ENCODE results near the gene SPATS2L. TPM values are rescaled to one million over a fixed set of nuclear protein-coding genes. Genes with fewer than 3 reads are reported as not detected.

Gene SPATS2L
- total RNA-seq, 4 donors from 2014 or later: 51.9 to 151 (median 78.9) TPM

GRCh38 chr2:200419325-200419724, 112.8 kb downstream of the SPATS2L start:
- no peak for DNase-seq (ENCODE audit: extremely low spot score)
- H3K27ac ChIP-seq (replicated peaks in 1 of 4): no peak overlapping the region
- intact Hi-C loops (cut with DNase I): no loop called here
- no peak overlapping the region for H3K4me3 ChIP-seq
- no peak for TF ChIP-seq POLR2AphosphoS5 (IDR thresholded peaks at IDR 0.05)
- TF ChIP-seq CTCF (IDR thresholded peaks at IDR 0.05): no peak
- TF ChIP-seq EP300 (IDR thresholded peaks at IDR 0.05): no peak
- TF ChIP-seq POLR2A (IDR thresholded peaks at IDR 0.05; ENCODE audit: low read depth): no peak
- H3K9me3 ChIP-seq: no peaks in the 10 kb centered on the region
- 95% methylated on average over 9 of the region's 9 CpGs for WGBS
- H3K36me3 ChIP-seq: peaks cover 23 to 66% (median 42%) of the 10 kb centered on the region in 4 donors
- no peaks in the 10 kb centered on the region for H3K4me1 ChIP-seq
- H3K27me3 ChIP-seq: no peaks in the 10 kb centered on the region

GRCh38 chr2:200421270-200421669, 114.8 kb downstream of the SPATS2L start:
- DNase-seq (ENCODE audit: extremely low spot score): no peak
- TF ChIP-seq POLR2A (IDR thresholded peaks at IDR 0.05; ENCODE audit: low read depth) (no peak), EP300 (IDR thresholded peaks at IDR 0.05) (no peak), POLR2AphosphoS5 (IDR thresholded peaks at IDR 0.05) (no peak), CTCF (IDR thresholded peaks at IDR 0.05) (no peak)
- Histone ChIP-seq H3K27me3 (no peaks in the 10 kb centered on the region), H3K36me3 (peaks cover 25 to 74% (median 49%) of the 10 kb centered on the region in 4 donors), H3K4me1 (no peaks in the 10 kb centered on the region), H3K27ac (replicated peaks in 1 of 4) (no peak overlapping the region), H3K4me3 (no peak overlapping the region), H3K9me3 (no peaks in the 10 kb centered on the region)
- WGBS: 94% methylated on average over 1 of the region's 1 CpG
- intact Hi-C loops (cut with DNase I): no loop called here

GRCh38 chr2:200422071-200422470, 115.6 kb downstream of the SPATS2L start:
- intact Hi-C loops (cut with DNase I): no loop called here
- H3K27ac ChIP-seq (replicated peaks in 1 of 4): no peak overlapping the region
- no peaks in the 10 kb centered on the region for H3K4me1 ChIP-seq
- no peaks in the 10 kb centered on the region for H3K27me3 ChIP-seq
- no peak overlapping the region for H3K4me3 ChIP-seq
- DNase-seq (ENCODE audit: extremely low spot score): no peak
- H3K9me3 ChIP-seq: no peaks in the 10 kb centered on the region
- H3K36me3 ChIP-seq: peaks cover 25 to 68% (median 44%) of the 10 kb centered on the region in 4 donors
- TF ChIP-seq POLR2AphosphoS5 (IDR thresholded peaks at IDR 0.05): no peak
- no peak for TF ChIP-seq CTCF (IDR thresholded peaks at IDR 0.05)
- no peak for TF ChIP-seq POLR2A (IDR thresholded peaks at IDR 0.05; ENCODE audit: low read depth)
- TF ChIP-seq EP300 (IDR thresholded peaks at IDR 0.05): no peak
- WGBS: 92% methylated on average over 2 of the region's 2 CpGs

GRCh38 chr2:200422532-200423261, 116.2 kb downstream of the SPATS2L start:
- 90% methylated on average over 7 of the region's 7 CpGs for WGBS
- H3K9me3 ChIP-seq: no peaks in the 10 kb centered on the region
- no peak overlapping the region for H3K4me3 ChIP-seq
- no peak overlapping the region for H3K27ac ChIP-seq (replicated peaks in 1 of 4)
- H3K27me3 ChIP-seq: no peaks in the 10 kb centered on the region
- peaks cover 22 to 62% (median 44%) of the 10 kb centered on the region in 4 donors for H3K36me3 ChIP-seq
- TF ChIP-seq CTCF (IDR thresholded peaks at IDR 0.05) (no peak), EP300 (IDR thresholded peaks at IDR 0.05) (no peak), POLR2AphosphoS5 (IDR thresholded peaks at IDR 0.05) (no peak), POLR2A (IDR thresholded peaks at IDR 0.05; ENCODE audit: low read depth) (no peak)
- H3K4me1 ChIP-seq: no peaks in the 10 kb centered on the region
- intact Hi-C loops (cut with DNase I): no loop called here
- DNase-seq (ENCODE audit: extremely low spot score): no peak

Measured in esophagus muscularis mucosa (tissue), 4 donors.